Testis (tissue), 3 donors: ENCODE data around the gene SPEF2. TPM values are rescaled to one million over a fixed set of nuclear protein-coding genes. Genes with fewer than 3 reads are reported as not detected.

Experiments used
- DNase-seq: peaks from one replicate; pipeline ENCODE4 v3.0.0-alpha.2; 2019
- H3K27ac ChIP-seq, 2 donors: fragments of 200-600 bp; sonication (generic); one replicate each; pipeline ENCODE4 v1.5.1; 2019
- H3K27me3 ChIP-seq: fragments of 200-600 bp; sonication (generic); one replicate; pipeline ENCODE4 v1.5.1; 2019
- H3K36me3 ChIP-seq: fragments of 200-600 bp; sonication (generic); one replicate; pipeline ENCODE4 v1.5.1; 2017; ENCODE audit warnings: low read depth; ENCODE audit errors: missing control alignments
- H3K4me1 ChIP-seq: fragments of 200-600 bp; sonication (generic); one replicate; pipeline ENCODE4 v1.5.1; 2019
- H3K4me3 ChIP-seq, 2 donors: fragments of 200-600 bp; sonication (generic); one replicate each; pipeline ENCODE4 v1.5.1; 2017 to 2019
- H3K9me3 ChIP-seq: fragments of 200-600 bp; sonication (generic); one replicate; pipeline ENCODE4 v1.5.1; 2017
- CTCF ChIP-seq, 3 experiments: fragments of 450-650 bp in 2 of 3; fragments of 200-600 bp in 1 of 3; sonication (generic) in 1 of 3; IDR thresholded peaks; one replicate each; pipeline ENCODE4 v1.5.1; 2016 to 2019; ENCODE audit warnings: antibody characterized with exemption in 3 of 3, mild to moderate bottlenecking in 2 of 3, moderate library complexity in 1 of 3
- POLR2A ChIP-seq: fragments of 450-650 bp; IDR thresholded peaks from one replicate; pipeline ENCODE4 v1.6.1; 2017; ENCODE audit warnings: antibody characterized with exemption, mild to moderate bottlenecking, moderate library complexity
- WGBS, 2 donors: methylation state at CpG; one replicate each; pipeline ENCODE4 v1.1.5; 2018; 5-methylcytosine and 5-hydroxymethylcytosine counted together
- intact Hi-C: fragments of 100-400 bp; cut with DNase I; formaldehyde crosslinking; loops from one replicate; pipeline ENCODE4 v1.15.1; 2023; ENCODE audit warnings: low total_unique reads
- polyA plus RNA-seq: library from polyadenylated mRNA; stranded (reverse); fragments of 350-450 nt; fragmentation: Illumina TruSeq; extraction: RNeasy Lipid Tissue Mini Kit (QIAGEN cat#74804); gene quantifications from one replicate; pipeline ENCODE4 v1.2.3, GENCODE V29; 2014; ENCODE audit warnings: low read depth, low replicate concordance; ENCODE audit not compliant: insufficient read depth
- total RNA-seq, 2 donors: library from RNA; depleted of rRNA; stranded (reverse); fragments of >200 nt; gene quantifications; one replicate each; pipeline ENCODE4 v1.2.3, GENCODE V29; 2016

The SPEF2 gene
- total and polyA plus RNA-seq, 3 donors from 2014 or later = 15.9 to 22.7 (median 17.8) TPM

GRCh38 chr5:35660451-35660850 is 42.8 kb downstream of the SPEF2 start:
- H3K4me1 ChIP-seq = no peaks in the 10 kb centered on the region
- no peak overlapping the region for H3K4me3 ChIP-seq
- no peaks in the 10 kb centered on the region for H3K27me3 ChIP-seq
- no peak overlapping the region for H3K27ac ChIP-seq
- no peak for DNase-seq
- WGBS, 2 donors = 85 to 100% methylated on average over 1 of the region's 1 CpG
- intact Hi-C loops = no loop called here
- no peaks in the 10 kb centered on the region for H3K36me3 ChIP-seq
- TF ChIP-seq POLR2A = no peak
- TF ChIP-seq CTCF (IDR thresholded peaks at IDR 0.05) = no peak
- H3K9me3 ChIP-seq = no peaks in the 10 kb centered on the region

GRCh38 chr5:35664584-35664983 is 46.9 kb downstream of the SPEF2 start:
- no peak for DNase-seq
- intact Hi-C loops = no loop called here
- Histone ChIP-seq H3K27ac (no peak overlapping the region), H3K9me3 (no peaks in the 10 kb centered on the region), H3K27me3 (no peaks in the 10 kb centered on the region), H3K4me1 (no peaks in the 10 kb centered on the region), H3K36me3 (no peaks in the 10 kb centered on the region), H3K4me3 (no peak overlapping the region)
- no peak for TF ChIP-seq CTCF (IDR thresholded peaks at IDR 0.05)
- TF ChIP-seq POLR2A = no peak
- 79 to 80% methylated on average over 4 of the region's 4 CpGs for WGBS, 2 donors

- no peak for DNase-seq
- intact Hi-C loops = no loop called here
- Histone ChIP-seq H3K4me1 (no peaks in the 10 kb centered on the region), H3K27me3 (no peaks in the 10 kb centered on the region), H3K4me3 (no peak overlapping the region), H3K36me3 (no peaks in the 10 kb centered on the region), H3K27ac (no peak overlapping the region), H3K9me3 (no peaks in the 10 kb centered on the region)
- no peak for TF ChIP-seq POLR2A
- no peak for TF ChIP-seq CTCF (IDR thresholded peaks at IDR 0.05)
- WGBS, 2 donors = 62 to 70% methylated on average over 4 of the region's 4 CpGs
These were observed 47.4 kb downstream of the SPEF2 start for GRCh38 chr5:35665096-35665495.

GRCh38 chr5:35668319-35668718 is 50.7 kb downstream of the SPEF2 start:
- intact Hi-C loops = no loop called here
- no peaks in the 10 kb centered on the region for H3K4me1 ChIP-seq
- no peaks in the 10 kb centered on the region for H3K9me3 ChIP-seq
- no peaks in the 10 kb centered on the region for H3K36me3 ChIP-seq
- H3K27me3 ChIP-seq = no peaks in the 10 kb centered on the region
- no peak overlapping the region for H3K27ac ChIP-seq
- DNase-seq = no peak
- TF ChIP-seq CTCF (IDR thresholded peaks at IDR 0.05) = no peak
- no peak for TF ChIP-seq POLR2A
- 85 to 93% methylated on average over 2 of the region's 2 CpGs for WGBS, 2 donors
- no peak overlapping the region for H3K4me3 ChIP-seq

- TF ChIP-seq CTCF (IDR thresholded peaks at IDR 0.05) (no peak), POLR2A (no peak)
- Histone ChIP-seq H3K4me1 (no peaks in the 10 kb centered on the region), H3K9me3 (no peaks in the 10 kb centered on the region), H3K36me3 (no peaks in the 10 kb centered on the region), H3K27me3 (no peaks in the 10 kb centered on the region), H3K4me3 (no peak overlapping the region), H3K27ac (no peak overlapping the region)
- DNase-seq = no peak
- intact Hi-C loops = no loop called here
- 82 to 87% methylated on average over 2 of the region's 2 CpGs for WGBS, 2 donors
These were observed 51.1 kb downstream of the SPEF2 start for GRCh38 chr5:35668794-35669193.
